ENCODE data around the gene CASD1. TPM values are rescaled to one million over a fixed set of nuclear protein-coding genes. Genes with fewer than 3 reads are reported as not detected.

The CASD1 gene
- total and polyA plus RNA-seq, 10 of the 15 experiments (the other 5 are each of a cell fraction or from before 2014, with no cell fraction given): 4.0 to 18.6 (median 10.7) TPM

GRCh38 chr7:94513565-94513860 lies 3.9 kb downstream of the CASD1 start (continued):
- no peak for TF ChIP-seq ZSCAN29 (IDR thresholded peaks at IDR 0.05)
- no peak for TF ChIP-seq CREM (IDR thresholded peaks at IDR 0.05; ENCODE audit: low read depth)
- TF ChIP-seq EGR1 (IDR thresholded peaks at IDR 0.05; ENCODE audit: borderline replicate concordance in 1 of 2, low read depth in 2 of 2, low read length in 2 of 2): no peak
- TF ChIP-seq POLR2A (IDR thresholded peaks at IDR 0.05; ENCODE audit: low read depth, low read length): no peak

- Histone ChIP-seq H3K27ac (ENCODE audit: control insufficient read depth, insufficient read depth) (no peak overlapping the region), H3K4me1 (ENCODE audit: control insufficient read depth, insufficient read depth, low read length) (peaks cover 3% of the 10 kb centered on the region), H3K4me3 (0 out of 2 replicates have a peak overlapping the region, but pooled peaks have one; percentile 3), H4K20me1 (ENCODE audit: control insufficient read depth, insufficient read depth) (no peaks in the 10 kb centered on the region), H3K9me3 (replicated peaks; ENCODE audit: control insufficient read depth, insufficient read depth, low read length) (no peaks in the 10 kb centered on the region), H3K79me2 (ENCODE audit: control insufficient read depth, insufficient read depth, low read length) (peaks cover 33% of the 10 kb centered on the region), H2AFZ (ENCODE audit: control insufficient read depth, low read depth, low read length) (no peak overlapping the region), H3K9ac (ENCODE audit: control insufficient read depth, insufficient read depth, low read length) (no peak overlapping the region), H3K27me3 (replicated peaks in 1 of 2; ENCODE audit: control insufficient read depth in 2 of 2, insufficient read depth in 2 of 2, low read length in 1 of 2) (no peaks in the 10 kb centered on the region), H3K4me2 (ENCODE audit: control insufficient read depth, insufficient read depth) (no peak overlapping the region), H3K36me3 (ENCODE audit: control insufficient read depth in 2 of 2, insufficient read depth in 2 of 2, low read length in 1 of 2) (no peaks in the 10 kb centered on the region; a peak in 1 of 4 replicates)
- SMC1A ChIA-PET (ENCODE audit: uncharacterized antibody, unreplicated experiment): interaction anchor here (0.6 to 2.3 kb wide), 7 partner anchors 22 to 193 kb away, joined by 3 to 10 read pairs (median 3); partner anchors contain the start of gene SGCE
- TF ChIP-seq POLR2AphosphoS2 (IDR thresholded peaks at IDR 0.05; ENCODE audit: low read depth, low read length) (no peak), ZNF207 (IDR thresholded peaks at IDR 0.05; ENCODE audit: borderline replicate concordance) (no peak), CBFB (IDR thresholded peaks at IDR 0.05; ENCODE audit: low read depth) (no peak), STAT1 (conservative IDR thresholded peaks at IDR 0.05) (no peak), SP1 (IDR thresholded peaks at IDR 0.05; ENCODE audit: low read depth, low read length) (no peak), IRF3 (IDR thresholded peaks at IDR 0.05) (no peak), ASH2L (IDR thresholded peaks at IDR 0.05; ENCODE audit: borderline replicate concordance, low read depth) (no peak), SREBF2 (IDR thresholded peaks at IDR 0.05; ENCODE audit: low read length) (no peak), SUZ12 (IDR thresholded peaks at IDR 0.05; ENCODE audit: unreplicated experiment) (no peak), SMARCA5 (IDR thresholded peaks at IDR 0.05) (no peak), SMAD1 (IDR thresholded peaks at IDR 0.05; ENCODE audit: low read depth, partially characterized antibody) (no peak), SIX5 (IDR thresholded peaks at IDR 0.05; ENCODE audit: low read depth, low read length, severe bottlenecking) (no peak), RFX5 (IDR thresholded peaks at IDR 0.05; ENCODE audit: low read depth, low read length) (no peak)
- intact Hi-C loops (cut with micrococcal nuclease; ENCODE audit: unreplicated experiment) (loop anchor here (5.0 kb wide), 2 partner anchors 143 to 988 kb away; partner anchors contain the start of gene SGCE), in situ Hi-C loops (cut with MboI) (no loop called here)
- POLR2A ChIA-PET: no interaction called here
- RAD21 ChIA-PET (ENCODE audit: unreplicated experiment): interaction anchor here (0.7 to 1.6 kb wide), 6 partner anchors 22 to 963 kb away, joined by 3 to 5 read pairs (median 4); partner anchors contain the start of gene SGCE
- no peak for DNase-seq (ENCODE audit: low read depth, low spot score)
- ATAC-seq: no peak
- FAIRE-seq: peak; percentile 18
- 96% methylated on average over 4 of the region's 4 CpGs for WGBS (ENCODE audit: insufficient coverage, insufficient replicate concordance, low lambda C conversion rate, missing lambda C conversion rate)
- BruUV-seq (replicated peaks): no TSS peak
- CTCF ChIA-PET: interaction anchor here (0.6 to 1.8 kb wide), 5 partner anchors 9 to 532 kb away, joined by 3 to 6 read pairs (median 3); no protein-coding TSS in a partner anchor
Observed at GRCh38 chr7:94514140-94514889, 4.7 kb downstream of the CASD1 start.

Data from GM12878 (cell line).